Islet precursor cell (in vitro differentiated cells): ENCODE measurements around the gene BRAT1.

Source experiments
- DNase-seq: peaks from one replicate; pipeline ENCODE4 v3.0.0-alpha.2; 2018

Gene BRAT1

DNA sequence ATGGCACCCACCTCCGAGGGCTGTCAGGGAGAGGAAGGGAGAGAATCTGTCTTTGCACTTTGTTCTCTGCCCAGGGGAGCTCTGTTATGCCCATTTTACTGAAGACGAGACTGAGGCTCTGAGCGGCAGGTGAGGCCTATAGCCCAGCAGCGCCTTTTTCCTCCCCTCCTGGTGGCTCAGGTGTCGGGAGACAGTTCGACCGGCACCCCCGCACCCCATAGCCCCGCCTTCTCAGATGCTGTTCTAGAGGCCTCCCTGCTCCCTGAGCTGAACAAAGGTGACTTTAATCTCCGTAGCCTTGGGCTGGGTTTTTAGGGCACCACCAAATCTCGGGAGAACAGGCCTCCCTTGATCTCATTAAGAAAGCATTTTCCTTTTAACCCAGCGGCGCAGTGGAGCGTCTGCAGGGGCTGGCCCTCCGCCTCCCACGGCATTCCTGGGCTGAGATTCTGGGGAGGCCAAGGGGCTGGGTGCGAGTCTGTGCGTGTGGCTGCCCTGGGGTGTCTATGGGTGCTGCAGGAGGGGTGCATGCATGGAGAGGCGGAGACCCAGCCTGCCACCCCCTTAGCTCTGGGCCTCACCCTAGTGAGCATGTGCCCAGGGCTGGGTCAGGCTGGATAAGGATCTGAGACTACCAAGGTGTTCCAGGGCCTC is 32.4 kb downstream of the BRAT1 start:
- DNase-seq = peak; percentile 94

DNA sequence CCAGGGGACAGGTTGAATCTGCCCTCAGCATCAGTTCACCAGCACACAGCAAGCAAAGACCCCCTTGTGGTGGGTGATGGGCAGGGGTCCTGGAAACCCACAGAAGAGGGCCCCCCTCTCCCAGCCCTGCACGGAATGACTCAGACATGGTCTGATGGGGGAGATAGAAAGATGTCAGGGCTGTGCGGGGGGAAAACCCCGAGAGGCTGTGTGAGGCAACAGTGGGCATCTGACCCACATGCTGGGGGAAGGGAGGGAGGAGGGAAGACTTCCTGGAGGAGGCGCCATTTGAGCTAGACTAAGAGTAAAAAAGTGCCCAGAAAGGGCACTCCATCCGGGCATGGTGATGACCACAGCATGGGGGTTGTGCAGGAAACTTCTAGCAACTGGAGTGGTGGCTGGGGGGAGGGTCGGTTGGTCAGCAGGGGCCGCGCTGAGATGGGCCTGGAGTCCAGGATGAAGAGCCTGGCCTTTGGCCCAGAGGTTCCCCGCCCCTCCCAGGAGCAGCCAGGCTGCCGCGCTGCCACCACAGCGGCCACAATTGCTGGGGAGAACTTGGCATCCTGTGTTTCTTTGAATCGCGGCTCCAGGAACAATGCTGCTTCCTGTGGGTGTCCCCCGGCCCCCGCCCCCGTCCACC is 33.3 kb downstream of the BRAT1 start:
- no peak for DNase-seq

DNA sequence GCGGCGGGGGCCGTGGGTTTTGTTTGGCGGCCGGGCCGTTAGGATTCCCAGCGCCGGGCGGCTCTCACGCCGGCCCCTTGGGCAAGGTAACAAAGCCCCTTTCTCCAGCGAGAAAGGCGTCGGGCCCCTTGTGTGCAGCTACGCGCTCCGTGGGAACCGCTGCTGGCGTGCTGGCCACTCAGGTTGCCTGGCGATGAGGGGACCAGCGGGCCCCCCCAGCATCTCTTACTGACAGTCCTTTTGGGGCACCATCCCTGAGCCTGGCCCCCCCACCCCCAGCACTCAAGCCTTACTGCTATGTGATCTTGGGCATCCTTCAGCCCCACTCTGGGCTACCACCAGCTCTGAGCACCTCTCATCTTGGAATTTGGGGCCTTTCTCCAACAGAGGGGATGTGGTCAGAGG is 34.0 kb downstream of the BRAT1 start:
- DNase-seq = no peak

DNA sequence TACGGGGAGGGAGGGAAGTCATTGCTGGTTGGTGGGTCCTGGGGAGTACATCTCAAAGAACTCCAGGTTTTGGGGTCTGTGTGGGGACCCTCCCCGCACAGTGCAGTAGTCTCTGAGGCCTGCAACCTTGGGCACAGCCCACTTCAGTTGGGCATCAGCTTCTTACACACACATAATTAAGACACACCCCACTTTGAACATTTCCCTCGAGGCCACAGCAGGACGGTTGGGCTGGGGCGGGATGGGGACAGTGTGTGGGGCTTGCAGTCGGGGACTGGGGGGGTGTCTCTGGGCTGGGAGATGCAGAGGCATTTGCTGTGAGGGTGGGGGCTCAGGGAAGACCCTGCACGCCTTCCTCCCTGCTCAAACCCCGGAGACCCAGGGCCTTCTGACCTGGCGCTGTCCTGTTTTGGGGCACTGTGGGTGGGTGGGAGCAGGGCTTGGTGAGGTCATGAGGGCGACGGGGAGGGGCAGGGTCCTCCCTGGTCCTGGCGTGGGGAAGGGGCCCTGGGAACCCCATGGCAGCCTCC is 34.5 kb downstream of the BRAT1 start:
- no peak for DNase-seq

DNA sequence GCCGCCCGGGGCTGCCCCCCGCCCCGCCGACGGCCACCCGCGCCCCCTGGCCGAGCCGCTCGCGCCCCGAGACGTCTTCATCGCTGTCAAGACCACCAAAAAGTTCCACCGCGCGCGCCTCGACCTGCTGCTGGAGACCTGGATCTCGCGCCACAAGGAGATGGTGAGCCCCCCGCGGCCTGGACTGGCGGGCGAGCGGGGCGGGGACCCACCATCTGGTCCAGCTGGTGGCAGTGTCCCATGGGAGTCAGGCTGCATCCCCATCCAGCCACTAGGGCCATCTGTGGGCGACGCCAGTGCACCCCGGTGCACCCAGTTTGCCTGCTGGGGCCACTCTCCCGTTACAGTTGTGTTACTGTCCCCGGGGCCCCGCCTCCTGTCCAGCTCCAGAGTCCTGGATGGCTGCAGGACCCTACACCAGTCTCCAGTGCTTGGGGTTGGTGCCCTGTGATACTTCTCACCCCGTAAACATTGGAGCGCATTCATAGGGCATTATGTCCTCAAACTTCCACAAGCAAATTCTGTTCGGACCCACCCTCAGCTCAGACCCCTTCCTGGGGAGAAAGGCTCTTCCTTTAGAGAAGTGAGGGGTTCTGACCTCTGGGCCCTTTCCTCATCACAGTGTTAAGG is 35.1 kb downstream of the BRAT1 start:
- DNase-seq = peak; percentile 77

DNA sequence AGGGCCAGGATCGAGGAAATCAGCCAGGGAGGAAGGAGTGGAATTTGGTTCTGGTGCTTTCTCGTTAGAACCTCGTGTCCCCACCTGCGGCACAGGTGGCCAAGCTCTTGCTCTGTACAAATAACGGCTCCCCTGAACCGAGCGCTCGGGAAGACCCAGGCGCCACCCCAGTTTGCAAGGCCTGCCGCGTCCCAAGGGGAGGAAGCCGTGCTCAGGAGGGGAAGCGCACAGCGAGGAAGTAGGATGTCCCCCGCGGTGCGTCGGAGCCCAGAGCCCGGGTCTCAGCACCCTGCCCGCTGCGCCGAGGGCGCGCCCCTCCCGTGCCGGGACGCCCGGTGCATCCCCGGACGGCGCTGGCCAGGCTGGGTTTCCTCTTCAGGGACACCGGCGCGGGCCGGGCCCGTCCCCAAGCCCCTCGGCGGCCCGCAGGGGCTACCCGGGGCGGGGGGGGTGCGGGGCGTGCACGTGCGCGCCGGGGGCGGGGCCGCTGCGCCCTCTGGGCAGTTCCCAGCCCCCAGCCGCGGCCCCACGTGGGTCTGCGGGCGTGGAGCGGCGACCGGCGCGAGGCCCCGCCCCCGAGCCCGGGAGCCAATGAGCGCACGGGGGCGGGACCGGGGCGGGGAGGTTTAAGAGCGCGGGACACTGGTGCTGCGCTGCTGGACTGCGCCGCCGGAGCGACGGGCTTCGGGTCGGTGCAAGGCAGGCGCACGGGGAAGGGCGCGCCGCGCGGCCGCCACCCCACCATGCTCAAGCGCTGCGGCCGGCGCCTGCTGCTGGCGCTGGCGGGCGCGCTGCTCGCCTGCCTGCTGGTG is 36.0 kb downstream of the BRAT1 start, which contains the start of gene LFNG:
TSS of gene LFNG (plus strand) at position 656 of the 812 bp plus-strand sequence. CDS start at position 744, 88 bp downstream.
- peak; percentile 92 for DNase-seq

DNA sequence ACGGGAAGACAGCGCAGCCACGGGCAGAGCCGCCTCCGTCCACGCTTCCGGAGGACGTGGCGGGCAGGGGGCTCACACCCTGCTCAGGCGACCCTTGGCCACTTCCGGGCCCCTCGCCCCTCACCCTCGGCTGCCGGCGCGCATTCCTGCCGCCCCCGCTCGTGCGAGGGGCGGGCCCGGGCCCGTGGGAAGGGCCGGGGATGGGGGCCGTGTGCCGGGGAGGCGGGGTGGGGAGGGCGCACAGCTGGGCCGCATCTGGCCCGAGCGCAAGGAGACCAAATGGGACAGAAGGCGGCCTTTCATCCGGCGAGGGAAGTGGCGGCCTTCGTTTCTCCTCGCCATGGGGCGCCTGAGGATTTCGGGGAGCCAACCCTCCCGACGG is 36.6 kb downstream of the BRAT1 start:
- DNase-seq = no peak

DNA sequence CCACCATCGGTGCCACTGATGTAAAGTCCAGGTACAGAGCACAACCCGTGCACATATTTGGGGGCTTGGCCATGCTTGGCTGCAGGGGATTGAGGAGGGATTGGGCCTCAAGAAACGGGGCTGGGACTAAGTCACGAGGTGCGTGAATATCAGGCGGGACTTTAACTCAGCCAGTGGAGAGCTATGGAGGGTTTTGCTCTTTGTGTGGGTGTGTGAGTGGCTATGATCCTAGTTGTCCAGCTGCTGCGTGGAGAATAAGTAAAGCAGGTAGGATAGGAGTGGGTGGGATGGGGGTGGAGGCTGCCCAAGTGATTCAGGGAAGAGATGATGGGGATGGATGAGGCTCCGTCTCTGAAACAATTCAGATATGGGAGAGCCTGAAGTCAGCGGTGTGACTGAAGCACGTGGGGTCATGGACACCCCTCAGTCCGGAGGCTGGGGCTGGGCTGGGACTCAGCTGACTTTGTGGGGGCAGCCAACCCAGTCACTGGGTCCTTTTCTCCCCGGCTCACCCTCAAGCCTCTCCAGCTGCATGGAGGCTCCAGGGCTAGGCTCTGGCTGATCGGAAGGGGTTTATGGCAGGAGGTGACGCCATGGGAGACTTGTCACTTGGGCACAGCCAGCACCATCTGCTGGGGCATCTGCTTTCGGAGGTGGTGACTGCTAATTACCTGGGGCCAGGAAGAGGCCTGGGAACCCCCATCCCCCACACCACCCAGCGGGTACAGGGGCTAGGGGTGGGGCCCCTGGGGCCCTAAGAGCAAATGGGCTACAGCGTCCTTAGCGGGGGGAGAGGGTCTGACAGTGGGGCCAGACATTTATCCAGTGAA is 37.4 kb downstream of the BRAT1 start:
- no peak for DNase-seq

DNA sequence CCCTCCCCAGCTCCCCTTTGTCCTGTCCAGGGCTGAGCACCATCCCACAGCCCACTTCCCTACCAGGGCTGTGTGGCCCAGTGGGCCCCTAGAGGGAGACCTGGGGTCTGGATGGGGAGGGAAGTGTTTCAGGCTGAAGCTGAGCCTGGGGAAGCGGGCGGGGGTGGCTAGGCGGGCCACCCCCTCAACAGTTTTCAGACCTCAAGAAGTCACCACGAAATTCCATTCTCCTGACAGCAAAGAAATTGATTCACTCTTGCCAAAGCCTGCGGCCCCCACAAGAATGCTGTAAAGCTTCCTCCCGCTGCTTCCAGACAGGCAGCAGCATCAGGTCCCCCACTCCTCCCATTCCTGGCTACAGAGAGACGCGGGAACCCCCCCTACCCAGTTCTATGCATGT is 38.3 kb downstream of the BRAT1 start:
- peak; percentile 88 for DNase-seq

DNA sequence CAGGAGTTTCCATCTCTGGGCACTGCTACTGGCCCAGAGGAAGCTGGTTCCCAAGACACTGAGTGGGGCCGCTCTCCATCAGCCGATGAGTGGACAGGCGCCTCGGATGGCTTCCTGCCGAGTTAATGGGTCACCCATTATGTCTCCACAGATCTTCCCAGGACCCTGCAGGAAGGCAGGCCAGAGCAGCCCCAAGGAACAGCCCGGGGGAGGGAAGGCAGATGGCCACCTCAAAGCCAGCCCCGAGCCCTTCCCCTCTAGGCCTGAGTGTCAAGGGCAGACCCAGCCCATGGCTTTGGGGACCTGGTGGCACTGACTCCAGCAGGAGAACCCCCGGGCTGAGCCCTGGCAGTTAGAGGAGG is 39.1 kb downstream of the BRAT1 start:
- DNase-seq = no peak

DNA sequence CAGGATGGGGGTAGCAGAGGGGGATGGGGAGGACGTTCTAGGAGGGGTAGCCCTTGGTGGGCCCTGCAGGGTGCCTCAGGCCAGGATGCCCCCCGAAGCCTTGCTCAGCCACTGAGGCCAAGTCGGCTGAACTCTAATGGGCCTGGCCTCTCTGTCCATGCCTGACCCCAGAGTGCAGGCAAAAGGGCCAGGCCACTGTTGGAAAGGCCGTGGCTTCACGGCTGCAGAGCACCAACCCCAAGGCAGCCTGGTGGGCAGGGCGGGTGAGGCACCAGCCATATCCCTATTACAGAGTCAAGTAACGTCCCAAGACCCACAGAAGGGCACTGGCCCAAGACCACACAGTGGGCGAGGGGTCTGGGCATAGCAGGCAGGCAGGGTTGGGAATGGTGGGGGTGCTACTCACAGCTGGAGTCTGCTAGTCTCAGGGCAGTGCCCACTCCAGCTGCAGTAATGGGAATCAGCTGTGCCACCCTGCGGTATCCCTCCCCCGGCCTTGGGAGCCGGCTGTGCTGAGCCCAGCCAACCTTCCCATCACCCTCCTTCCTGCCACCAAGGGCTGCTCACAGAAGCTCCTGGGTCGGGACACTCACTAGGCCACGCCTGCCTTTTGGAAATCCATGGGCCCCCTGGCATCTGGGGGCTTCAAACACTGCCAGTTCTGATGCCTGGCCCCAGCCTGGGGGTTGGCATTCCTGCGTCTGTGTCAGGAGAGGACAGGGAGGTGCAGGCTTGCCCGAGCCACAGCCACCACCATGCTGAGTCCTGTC is 39.7 kb downstream of the BRAT1 start:
- no peak for DNase-seq

DNA sequence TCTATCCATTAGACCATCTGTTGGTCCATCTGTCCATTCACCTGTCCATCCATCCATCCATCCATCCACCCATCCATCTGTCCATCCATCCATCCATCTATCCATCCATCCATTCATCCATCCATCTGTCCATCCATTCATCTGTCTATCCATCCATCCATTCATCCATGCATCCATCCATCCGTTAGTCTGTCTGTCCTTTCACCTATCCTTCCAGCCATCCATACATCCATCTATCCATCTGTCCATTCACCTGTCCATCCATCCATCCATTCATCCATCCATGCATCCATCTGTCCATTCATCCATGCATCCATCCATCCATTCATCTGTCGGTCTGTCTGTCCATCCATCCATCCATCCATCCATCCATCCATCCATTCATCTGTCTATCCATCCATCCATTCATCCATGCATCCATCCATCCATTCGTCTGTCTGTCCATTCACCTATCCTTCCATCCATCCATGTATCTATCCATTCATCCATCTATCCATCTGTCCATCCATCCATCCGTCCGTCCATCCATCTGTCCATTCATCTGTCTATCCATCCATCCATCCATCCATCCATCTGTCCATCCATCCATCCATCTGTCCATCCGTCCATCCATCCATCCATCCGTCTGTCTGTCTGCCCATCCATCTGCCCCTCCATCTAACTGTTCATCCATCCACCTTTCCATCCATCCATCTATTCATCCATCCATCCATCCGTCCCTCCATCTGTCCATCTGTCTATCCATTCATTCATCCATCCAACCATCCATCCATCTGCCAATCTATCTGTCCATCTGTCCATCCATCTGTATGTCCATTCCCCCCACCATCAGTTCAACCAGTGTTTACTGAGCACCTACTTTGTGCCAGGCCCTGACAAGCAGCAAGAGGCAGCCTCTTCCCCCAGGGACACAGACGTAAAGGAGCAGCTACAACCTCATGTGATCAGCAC is 40.6 kb downstream of the BRAT1 start:
- DNase-seq = no peak

DNA sequence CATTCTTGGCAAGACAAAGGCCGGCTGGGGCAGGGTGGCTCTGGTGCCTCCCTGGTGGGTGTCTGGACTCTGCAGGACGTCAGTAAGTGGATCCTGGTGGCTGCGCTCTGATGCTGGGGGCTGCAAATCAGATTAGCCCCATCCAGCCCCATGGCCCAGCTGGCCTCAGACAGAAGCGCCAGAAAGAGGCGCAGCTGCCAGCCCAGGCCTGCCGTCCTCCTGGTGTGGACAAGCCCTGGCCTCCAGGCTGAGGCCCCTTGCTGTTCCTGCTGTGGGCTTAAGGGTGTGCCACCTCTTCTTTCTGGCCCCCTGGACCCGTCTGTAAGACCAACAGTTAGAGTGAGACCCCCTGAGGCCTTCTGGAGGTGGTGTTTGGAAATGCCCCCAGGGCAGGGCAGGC is 41.6 kb downstream of the BRAT1 start:
- no peak for DNase-seq

DNA sequence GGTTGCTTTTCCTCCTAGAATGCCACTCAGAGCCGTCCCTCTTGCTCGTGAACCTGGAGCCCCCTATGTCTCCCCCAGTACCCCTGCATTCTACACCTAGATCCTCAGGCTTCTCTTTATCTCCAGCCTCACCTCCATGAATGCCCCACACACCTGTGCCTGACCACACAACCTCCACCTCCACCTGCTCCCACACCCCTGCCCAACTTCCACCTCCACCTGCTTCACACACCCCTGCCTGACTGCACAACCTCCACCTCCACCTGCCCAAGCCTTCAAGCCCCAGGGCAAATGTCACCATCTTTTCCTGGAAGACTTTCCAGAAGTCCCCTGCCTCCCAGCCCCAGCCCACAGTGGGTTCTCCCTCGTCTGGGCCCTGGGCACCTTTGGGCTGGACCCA is 42.6 kb downstream of the BRAT1 start:
- no peak for DNase-seq

DNA sequence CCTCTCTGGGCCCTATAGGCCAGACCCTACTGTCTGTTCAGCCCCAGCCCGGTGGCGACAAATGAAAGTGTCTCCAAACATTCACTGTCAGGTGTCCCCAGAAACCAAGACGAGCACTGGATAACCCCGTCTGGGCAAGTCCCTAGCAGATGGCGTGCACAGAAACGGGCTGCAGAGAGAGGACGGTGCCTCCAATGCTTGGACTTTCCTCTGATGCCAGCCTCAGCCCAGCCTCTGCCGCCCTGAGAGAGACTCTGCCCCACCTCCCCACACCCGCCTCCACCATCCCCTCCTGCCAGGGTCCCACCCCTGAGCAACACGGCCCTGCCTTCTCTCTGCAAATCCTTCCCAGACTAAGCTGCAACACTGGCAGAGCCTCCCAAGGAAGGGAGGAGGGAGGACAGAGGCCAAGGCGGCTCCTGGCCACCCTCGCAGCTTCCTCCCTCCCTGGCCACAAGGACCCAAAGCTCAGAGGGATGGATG is 43.1 kb downstream of the BRAT1 start:
- no peak for DNase-seq

DNA sequence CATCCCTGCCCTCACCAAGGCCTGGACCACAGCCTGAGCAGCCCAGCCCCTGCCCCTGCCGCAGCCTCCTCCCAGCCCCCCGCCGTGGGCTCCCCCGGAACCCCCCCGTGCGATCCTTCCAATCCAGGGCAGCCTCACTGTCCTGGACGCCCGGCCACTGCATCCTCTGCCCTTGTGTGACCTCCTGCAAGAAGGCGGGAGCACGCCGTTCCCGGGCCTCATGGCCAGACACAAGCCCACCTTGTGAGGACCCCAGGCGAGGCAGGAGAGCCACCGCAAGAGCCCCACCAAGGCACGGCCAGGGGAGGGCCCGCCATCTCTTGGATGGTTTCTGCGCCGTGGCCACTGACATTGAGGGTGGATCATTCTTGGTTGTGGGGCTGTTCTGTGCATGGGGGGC is 43.6 kb downstream of the BRAT1 start:
- no peak for DNase-seq

DNA sequence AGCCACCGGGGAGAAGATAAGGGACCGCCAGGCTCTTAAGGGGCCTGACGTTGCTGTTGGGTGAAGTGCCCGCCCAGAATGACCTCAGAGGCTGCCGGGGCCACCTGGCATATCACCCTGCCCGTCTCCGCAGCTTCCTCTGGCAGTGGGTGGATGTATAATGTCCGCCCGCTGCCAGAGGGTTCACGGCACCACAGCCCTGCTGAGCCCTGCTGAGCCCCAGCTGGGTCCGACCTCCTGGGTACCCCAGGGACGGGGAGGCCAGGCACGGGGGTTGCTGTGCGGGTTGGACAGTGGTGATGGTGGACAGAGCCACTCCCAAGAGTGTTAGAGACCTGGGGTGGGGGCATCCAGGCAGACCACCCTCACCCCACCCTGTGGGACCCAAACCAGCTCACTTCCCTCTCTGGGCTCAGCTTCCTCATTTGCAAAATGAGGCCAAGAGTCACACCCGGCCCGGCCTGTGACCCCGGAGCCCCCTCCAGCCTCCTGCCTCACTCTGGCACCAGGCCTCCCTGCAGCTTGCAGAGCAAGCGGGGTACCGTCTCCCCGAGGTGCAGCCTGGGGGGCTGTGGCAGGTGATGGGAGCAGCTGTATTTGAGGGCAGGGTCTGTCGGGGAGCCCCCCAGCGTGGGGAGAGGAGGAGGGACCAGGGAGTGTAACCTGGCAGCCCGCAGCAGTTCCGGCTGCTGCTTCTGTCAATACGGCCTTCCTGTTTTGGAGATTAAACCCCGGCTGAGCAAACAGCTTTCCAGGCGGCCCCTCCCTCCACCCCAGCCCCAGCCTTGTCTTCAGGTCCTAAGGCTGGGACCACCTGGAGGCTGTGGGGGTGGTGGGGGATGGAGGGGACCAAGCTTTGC is 44.2 kb downstream of the BRAT1 start:
- DNase-seq = no peak

DNA sequence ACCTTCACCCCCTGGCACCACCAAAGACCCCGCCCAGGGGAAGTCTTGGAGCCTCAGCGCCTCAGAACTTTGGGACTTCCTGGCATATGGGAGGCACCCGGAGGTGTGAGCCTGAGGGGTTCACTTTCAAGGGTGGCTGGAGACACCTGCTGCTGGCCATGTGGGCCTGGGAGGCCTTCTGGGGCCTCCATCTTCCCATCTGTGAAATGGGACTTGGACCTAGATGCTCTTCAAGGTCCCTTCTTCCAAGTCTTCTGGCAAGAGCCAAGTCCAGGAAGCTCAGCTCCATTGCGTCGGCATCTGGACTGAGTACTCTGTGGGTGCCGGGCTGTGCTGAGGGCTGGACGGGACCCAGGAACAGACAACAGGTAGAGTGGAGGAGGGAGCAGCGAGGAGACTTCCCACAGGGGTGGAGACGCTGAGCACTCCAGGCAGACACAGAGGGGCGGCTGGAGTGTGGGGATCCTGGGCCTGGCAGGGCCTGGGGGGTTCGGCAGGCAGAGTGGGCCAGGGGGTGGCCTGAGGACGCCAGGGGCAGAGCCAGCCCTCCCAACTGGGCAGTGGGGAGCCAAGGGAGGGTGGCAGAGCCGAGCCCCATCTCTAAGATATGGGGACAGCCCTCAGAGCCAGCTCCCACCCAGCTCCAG is 45.1 kb downstream of the BRAT1 start:
- no peak for DNase-seq
